HEK293 (cell line): ENCODE measurements around the gene UPP2.

Experiments used
- ZNF292 ChIP-seq: fragments of 450-650 bp; formaldehyde crosslinking; IDR thresholded peaks from 2 replicates; pipeline ENCODE4 v1.5.1; 2016; ENCODE audit warnings: low read depth, missing biosample characterization, missing genetic modification characterization, borderline replicate concordance
- TF ChIP-seq, protein P1 (sequence below): fragments of 450-650 bp; formaldehyde crosslinking; IDR thresholded peaks from 2 replicates; pipeline ENCODE4 v1.5.1; 2016; ENCODE audit warnings: missing biosample characterization, missing genetic modification characterization
- TF ChIP-seq, protein P2 (sequence below): fragments of 450-650 bp; formaldehyde crosslinking; IDR thresholded peaks from 2 replicates; pipeline ENCODE4 v1.5.1; 2016; ENCODE audit warnings: missing biosample characterization, missing genetic modification characterization

DNA sequence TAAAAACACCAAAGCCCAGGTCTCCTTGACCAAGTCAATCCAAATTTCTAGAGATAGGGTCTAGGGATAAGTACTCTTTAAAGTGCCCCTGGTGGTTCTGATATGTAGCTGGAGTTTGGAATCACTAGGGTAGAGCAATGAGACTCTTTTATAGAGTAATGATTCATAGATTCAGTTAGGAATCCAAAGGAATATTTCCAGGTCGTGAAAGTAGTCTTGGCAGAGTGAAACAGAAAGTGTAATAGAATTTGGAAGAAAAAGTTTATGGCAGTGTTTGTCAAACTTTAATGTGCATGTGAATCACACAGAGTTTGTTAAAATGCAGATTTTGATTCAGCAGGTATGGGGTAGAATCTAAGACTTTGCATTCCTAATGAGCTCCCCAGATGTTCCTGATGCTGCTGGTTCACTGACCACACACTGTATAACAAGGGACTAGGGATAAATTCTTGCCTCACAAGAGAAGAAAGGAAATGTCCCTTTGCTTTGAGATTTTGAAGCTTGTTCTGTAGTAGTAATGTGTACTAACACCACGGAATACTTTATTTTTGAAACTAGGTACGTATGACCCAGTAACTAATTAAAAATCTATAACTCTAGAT is 1.8 kb downstream of the UPP2 start:
- TF ChIP-seq, protein P1, sequence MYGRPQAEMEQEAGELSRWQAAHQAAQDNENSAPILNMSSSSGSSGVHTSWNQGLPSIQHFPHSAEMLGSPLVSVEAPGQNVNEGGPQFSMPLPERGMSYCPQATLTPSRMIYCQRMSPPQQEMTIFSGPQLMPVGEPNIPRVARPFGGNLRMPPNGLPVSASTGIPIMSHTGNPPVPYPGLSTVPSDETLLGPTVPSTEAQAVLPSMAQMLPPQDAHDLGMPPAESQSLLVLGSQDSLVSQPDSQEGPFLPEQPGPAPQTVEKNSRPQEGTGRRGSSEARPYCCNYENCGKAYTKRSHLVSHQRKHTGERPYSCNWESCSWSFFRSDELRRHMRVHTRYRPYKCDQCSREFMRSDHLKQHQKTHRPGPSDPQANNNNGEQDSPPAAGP (tag by site-specific recombination): no peak
- TF ChIP-seq, protein P2, sequence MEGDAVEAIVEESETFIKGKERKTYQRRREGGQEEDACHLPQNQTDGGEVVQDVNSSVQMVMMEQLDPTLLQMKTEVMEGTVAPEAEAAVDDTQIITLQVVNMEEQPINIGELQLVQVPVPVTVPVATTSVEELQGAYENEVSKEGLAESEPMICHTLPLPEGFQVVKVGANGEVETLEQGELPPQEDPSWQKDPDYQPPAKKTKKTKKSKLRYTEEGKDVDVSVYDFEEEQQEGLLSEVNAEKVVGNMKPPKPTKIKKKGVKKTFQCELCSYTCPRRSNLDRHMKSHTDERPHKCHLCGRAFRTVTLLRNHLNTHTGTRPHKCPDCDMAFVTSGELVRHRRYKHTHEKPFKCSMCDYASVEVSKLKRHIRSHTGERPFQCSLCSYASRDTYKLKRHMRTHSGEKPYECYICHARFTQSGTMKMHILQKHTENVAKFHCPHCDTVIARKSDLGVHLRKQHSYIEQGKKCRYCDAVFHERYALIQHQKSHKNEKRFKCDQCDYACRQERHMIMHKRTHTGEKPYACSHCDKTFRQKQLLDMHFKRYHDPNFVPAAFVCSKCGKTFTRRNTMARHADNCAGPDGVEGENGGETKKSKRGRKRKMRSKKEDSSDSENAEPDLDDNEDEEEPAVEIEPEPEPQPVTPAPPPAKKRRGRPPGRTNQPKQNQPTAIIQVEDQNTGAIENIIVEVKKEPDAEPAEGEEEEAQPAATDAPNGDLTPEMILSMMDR (tag by site-specific recombination): no peak
- TF ChIP-seq ZNF292 (tag by site-specific recombination): no peak
